Mesothelial cell of epicardium (in vitro differentiated cells): ENCODE data around the gene CD24. TPM values are rescaled to one million over a fixed set of nuclear protein-coding genes. Genes with fewer than 3 reads are reported as not detected.

Experiments
- DNase-seq, 2 experiments: peaks; one replicate each; pipeline ENCODE4 v3.0.0; 2021; ENCODE audit warnings: low spot score in 2 of 2; ENCODE audit not compliant: unreplicated experiment in 2 of 2
- H3K27ac Mint-ChIP-seq: 2 replicates; pipeline ENCODE4 v1.8.0; 2021; ENCODE audit warnings: mixed read lengths
- H3K27me3 Mint-ChIP-seq: 2 replicates; pipeline ENCODE4 v1.8.0; 2021; ENCODE audit warnings: low read depth, mixed read lengths
- H3K36me3 Mint-ChIP-seq: 2 replicates; pipeline ENCODE4 v1.8.0; 2021; ENCODE audit warnings: mixed read lengths
- H3K4me1 Mint-ChIP-seq: 2 replicates; pipeline ENCODE4 v1.8.0; 2021; ENCODE audit warnings: mixed read lengths
- H3K4me3 Mint-ChIP-seq: 2 replicates; pipeline ENCODE4 v1.8.0; 2021; ENCODE audit warnings: mild to moderate bottlenecking, moderate library complexity, mixed read lengths
- H3K9me3 Mint-ChIP-seq: 2 replicates; pipeline ENCODE4 v1.8.0; 2021; ENCODE audit warnings: mixed read lengths
- CTCF ChIP-seq: fragments of 200-600 bp; sonication (generic); IDR thresholded peaks from one replicate; pipeline ENCODE4 v1.5.0; 2021; ENCODE audit warnings: antibody characterized with exemption; ENCODE audit not compliant: unreplicated experiment
- total RNA-seq: library from RNA; stranded (reverse); gene quantifications from 3 replicates; pipeline ENCODE4 v1.2.1, GENCODE V29; 2021

CD24 gene
- total RNA-seq, 1 donor from 2014 or later, result 377 TPM

- TF ChIP-seq CTCF, result no peak
- H3K9me3 Mint-ChIP-seq, result peaks cover 12% of the 10 kb centered on the region
These were observed 12.7 kb downstream of the CD24 start for GRCh38 chr6:106961801-106962200.

GRCh38 chr6:106961136-106961535 is 13.4 kb downstream of the CD24 start:
- no peak overlapping the region for H3K27ac Mint-ChIP-seq
- H3K27me3 Mint-ChIP-seq, result no peaks in the 10 kb centered on the region
- H3K4me1 Mint-ChIP-seq, result no peaks in the 10 kb centered on the region
- H3K4me3 Mint-ChIP-seq, result no peak overlapping the region
- peaks cover 12% of the 10 kb centered on the region for H3K9me3 Mint-ChIP-seq
- TF ChIP-seq CTCF, result no peak
- no peak for DNase-seq
- H3K36me3 Mint-ChIP-seq, result no peaks in the 10 kb centered on the region

More at GRCh38 chr6:106961801-106962200, 12.7 kb downstream of the CD24 start:
- DNase-seq, result no peak
- no peak overlapping the region for H3K27ac Mint-ChIP-seq
- H3K36me3 Mint-ChIP-seq, result no peaks in the 10 kb centered on the region
- no peaks in the 10 kb centered on the region for H3K4me1 Mint-ChIP-seq
- H3K27me3 Mint-ChIP-seq, result no peaks in the 10 kb centered on the region
- no peak overlapping the region for H3K4me3 Mint-ChIP-seq

GRCh38 chr6:106959985-106960384 is 14.5 kb downstream of the CD24 start:
- TF ChIP-seq CTCF, result no peak
- H3K4me1 Mint-ChIP-seq, result no peaks in the 10 kb centered on the region
- peaks cover 12% of the 10 kb centered on the region for H3K9me3 Mint-ChIP-seq
- no peak overlapping the region for H3K27ac Mint-ChIP-seq
- no peaks in the 10 kb centered on the region for H3K27me3 Mint-ChIP-seq
- H3K36me3 Mint-ChIP-seq, result no peaks in the 10 kb centered on the region
- no peak overlapping the region for H3K4me3 Mint-ChIP-seq
- no peak for DNase-seq

GRCh38 chr6:106939848-106940247 is 34.7 kb downstream of the CD24 start:
- H3K27ac Mint-ChIP-seq, result no peak overlapping the region
- no peak overlapping the region for H3K4me3 Mint-ChIP-seq
- no peaks in the 10 kb centered on the region for H3K36me3 Mint-ChIP-seq
- DNase-seq, result no peak
- TF ChIP-seq CTCF, result no peak
- no peaks in the 10 kb centered on the region for H3K9me3 Mint-ChIP-seq
- no peaks in the 10 kb centered on the region for H3K4me1 Mint-ChIP-seq
- no peaks in the 10 kb centered on the region for H3K27me3 Mint-ChIP-seq

DNA sequence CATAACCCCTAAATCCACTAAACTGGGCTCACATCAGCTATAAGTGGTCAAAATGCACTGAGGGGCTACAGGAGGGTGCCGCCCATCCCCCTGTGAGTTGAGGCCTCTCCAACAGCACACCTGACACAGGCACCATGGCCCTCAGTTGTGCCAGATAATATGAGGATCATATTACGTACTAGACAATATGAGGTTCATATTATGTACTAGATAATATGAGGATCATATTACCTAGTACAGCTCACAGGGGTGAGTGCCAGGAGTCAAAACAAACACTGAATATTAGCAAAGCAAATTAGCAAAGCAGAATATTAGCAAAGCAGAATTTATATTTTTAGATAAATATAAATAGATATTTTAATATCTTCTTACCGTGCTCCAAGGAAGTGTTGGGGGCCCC is 35.3 kb downstream of the CD24 start:
- H3K4me1 Mint-ChIP-seq, result no peaks in the 10 kb centered on the region
- no peaks in the 10 kb centered on the region for H3K36me3 Mint-ChIP-seq
- no peak overlapping the region for H3K27ac Mint-ChIP-seq
- no peaks in the 10 kb centered on the region for H3K9me3 Mint-ChIP-seq
- no peaks in the 10 kb centered on the region for H3K27me3 Mint-ChIP-seq
- no peak for TF ChIP-seq CTCF
- DNase-seq, result no peak
- H3K4me3 Mint-ChIP-seq, result no peak overlapping the region
